Measurements from ENCODE around the gene KLHL26. TPM values are rescaled to one million over a fixed set of nuclear protein-coding genes. Genes with fewer than 3 reads are reported as not detected.

Gene KLHL26
- total RNA-seq, 4 donors from 2014 or later = 7.9 to 23.2 (median 18.2) TPM

GRCh38 chr19:18637673-18638630 is 1.1 kb downstream of the KLHL26 start:
- WGBS, 2 donors = 23 to 28% methylated on average over 3 of the region's 3 CpGs
- TF ChIP-seq POLR2A (IDR thresholded peaks at IDR 0.05) = no peak
- no peak for TF ChIP-seq CTCF (IDR thresholded peaks at IDR 0.05)
- H3K4me3 ChIP-seq (ENCODE audit: low read depth, poor library complexity, severe bottlenecking) = peak overlapping the region; percentile 63
- DNase-seq (ENCODE audit: low spot score in 2 of 2) = no peak
- intact Hi-C loops (cut with DNase I; ENCODE audit: low total_unique reads) = no loop called here

GRCh38 chr19:18639706-18640243 is 2.9 kb downstream of the KLHL26 start:
- intact Hi-C loops (cut with DNase I; ENCODE audit: low total_unique reads) = no loop called here
- DNase-seq (ENCODE audit: low spot score in 2 of 2) = no peak
- 72 to 80% methylated on average over 8 of the region's 8 CpGs for WGBS, 2 donors
- TF ChIP-seq CTCF (IDR thresholded peaks at IDR 0.05) = no peak
- no peak overlapping the region for H3K4me3 ChIP-seq (ENCODE audit: low read depth, poor library complexity, severe bottlenecking)

GRCh38 chr19:18644196-18645034 is 7.6 kb downstream of the KLHL26 start:
- intact Hi-C loops (cut with DNase I; ENCODE audit: low total_unique reads) = no loop called here
- no peak overlapping the region for H3K4me3 ChIP-seq (ENCODE audit: low read depth, poor library complexity, severe bottlenecking)
- DNase-seq (ENCODE audit: low spot score in 2 of 2) = no peak
- TF ChIP-seq CTCF (IDR thresholded peaks at IDR 0.05) (no peak), POLR2A (IDR thresholded peaks at IDR 0.05) (no peak)
- WGBS, 2 donors = 45 to 53% methylated on average over 15 of the region's 15 CpGs

GRCh38 chr19:18645035-18645511 is 8.2 kb downstream of the KLHL26 start:
- intact Hi-C loops (cut with DNase I; ENCODE audit: low total_unique reads) = no loop called here
- no peak overlapping the region for H3K4me3 ChIP-seq (ENCODE audit: low read depth, poor library complexity, severe bottlenecking)
- TF ChIP-seq CTCF (IDR thresholded peaks at IDR 0.05) = no peak
- TF ChIP-seq POLR2A (IDR thresholded peaks at IDR 0.05) = no peak
- 51 to 57% methylated on average over 13 of the region's 13 CpGs for WGBS, 2 donors
- no peak for DNase-seq (ENCODE audit: low spot score in 2 of 2)

GRCh38 chr19:18646535-18647370 is 9.9 kb downstream of the KLHL26 start:
- no peak for DNase-seq (ENCODE audit: low spot score in 2 of 2)
- H3K4me3 ChIP-seq (ENCODE audit: low read depth, poor library complexity, severe bottlenecking) = no peak overlapping the region
- 93 to 94% methylated on average over 29 to 30 of the region's 34 CpGs for WGBS, 2 donors
- intact Hi-C loops (cut with DNase I; ENCODE audit: low total_unique reads) = no loop called here
- TF ChIP-seq CTCF (IDR thresholded peaks at IDR 0.05) (no peak), POLR2A (IDR thresholded peaks at IDR 0.05) (no peak)
